Esophagus mucosa (tissue), 1 donor: ENCODE measurements around the gene RREB1. TPM values are rescaled to one million over a fixed set of nuclear protein-coding genes. Genes with fewer than 3 reads are reported as not detected.

Source experiments
- ATAC-seq: fragments of 200-7000 bp; cut with Tn5 transposase; one replicate; pipeline ENCODE4 v1.9.1; 2020
- total RNA-seq: library from RNA; stranded (reverse); gene quantifications from one replicate; pipeline ENCODE4 v1.2.4, GENCODE V29; 2023
- donor health status: DM: yes; HTN: yes; CAD: no.

RREB1 gene
- total RNA-seq, 1 donor from 2014 or later, result 75.8 TPM

DNA sequence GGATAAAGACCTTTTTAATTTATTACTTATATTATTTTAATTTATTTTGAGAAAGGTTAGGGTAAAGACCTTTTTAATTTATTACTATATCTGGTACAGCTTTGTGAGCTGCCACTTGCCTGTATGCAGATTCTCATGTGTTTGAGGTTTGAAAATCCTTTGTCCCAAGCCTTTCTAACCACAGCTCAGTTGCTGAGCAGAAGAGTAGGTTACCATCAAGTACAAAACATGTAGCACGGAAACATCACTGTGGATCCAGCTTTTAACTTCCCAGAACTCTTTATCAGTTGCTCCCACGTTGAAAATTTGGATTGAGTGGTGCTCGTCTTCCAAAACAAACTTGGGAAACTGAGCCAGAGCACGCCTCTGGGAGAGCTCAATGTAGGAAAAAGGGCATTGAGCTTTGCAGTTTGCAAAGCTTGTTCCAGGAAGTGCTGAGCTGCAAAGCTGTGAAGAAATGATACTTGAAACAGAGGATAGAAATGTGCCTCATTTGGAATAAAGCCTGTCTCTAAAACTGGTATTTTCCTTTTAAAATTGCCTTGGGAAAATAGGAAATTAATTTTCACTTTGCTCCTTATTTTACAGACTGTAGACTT lies 89.0 kb downstream of the RREB1 start:
- no peak for ATAC-seq

DNA sequence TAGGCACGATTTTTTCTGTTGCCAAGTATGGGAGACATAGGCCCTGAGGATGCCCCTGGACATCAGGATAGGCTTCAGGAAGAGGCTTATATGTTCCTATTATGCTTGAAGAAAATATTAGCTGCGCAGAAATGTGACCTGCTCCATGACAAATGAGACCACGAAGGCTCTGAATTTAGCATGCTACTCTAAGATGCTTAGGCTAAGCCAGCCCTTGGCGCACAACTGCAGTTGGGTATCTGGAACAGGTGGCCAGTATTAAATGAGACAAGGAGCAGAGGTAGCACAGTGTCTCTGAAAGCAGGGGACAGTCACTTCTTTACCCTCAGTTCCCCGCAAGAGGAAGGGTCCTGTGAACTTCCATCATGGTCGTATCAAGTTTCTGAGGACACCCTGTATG lies 90.0 kb downstream of the RREB1 start:
- no peak for ATAC-seq

DNA sequence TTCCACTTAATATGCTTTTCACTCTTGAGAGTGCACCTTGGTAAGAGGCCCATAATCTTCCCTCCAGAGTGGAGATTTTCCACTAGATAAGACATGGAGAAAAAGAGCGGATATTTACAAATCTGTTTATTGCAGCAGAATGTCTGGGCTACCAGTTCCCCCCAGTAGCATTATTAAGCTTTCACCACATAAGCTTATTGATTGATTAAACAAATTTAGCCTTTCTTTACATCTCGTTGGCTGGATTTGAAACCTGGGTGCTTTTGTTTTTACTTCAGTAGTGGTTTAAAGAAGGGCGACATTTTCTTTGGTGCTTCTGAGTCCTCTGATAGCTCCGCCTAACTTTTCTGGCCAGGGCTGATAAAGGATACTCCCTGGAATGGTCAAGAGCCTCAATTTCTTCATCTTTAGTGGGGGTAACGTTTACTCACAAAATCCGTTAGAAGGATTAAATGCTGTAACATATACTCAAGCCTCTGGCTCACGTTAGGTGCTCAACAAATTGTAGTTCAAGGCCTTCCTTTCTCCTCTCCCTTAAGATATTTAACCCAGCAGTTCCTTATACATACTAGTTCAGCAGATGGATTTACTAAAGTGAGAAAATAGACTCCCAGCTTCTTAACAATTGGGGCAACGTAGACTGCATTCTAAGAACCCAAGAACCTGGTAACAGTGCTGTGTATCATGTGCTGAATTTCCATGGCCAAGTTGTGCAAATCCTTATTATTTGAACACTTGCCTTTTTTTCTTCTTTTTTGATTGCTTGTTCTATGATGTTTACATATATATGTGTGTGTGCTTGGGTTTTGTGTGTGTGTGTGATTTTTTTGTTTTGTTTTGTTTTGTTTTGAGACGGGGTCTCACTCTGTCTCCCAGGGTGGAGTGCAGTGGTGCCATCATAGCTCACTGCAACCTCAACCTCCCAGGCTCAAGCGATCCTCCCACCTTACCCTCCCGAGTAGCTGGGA lies 91.4 kb downstream of the RREB1 start:
- ATAC-seq, result no peak

DNA sequence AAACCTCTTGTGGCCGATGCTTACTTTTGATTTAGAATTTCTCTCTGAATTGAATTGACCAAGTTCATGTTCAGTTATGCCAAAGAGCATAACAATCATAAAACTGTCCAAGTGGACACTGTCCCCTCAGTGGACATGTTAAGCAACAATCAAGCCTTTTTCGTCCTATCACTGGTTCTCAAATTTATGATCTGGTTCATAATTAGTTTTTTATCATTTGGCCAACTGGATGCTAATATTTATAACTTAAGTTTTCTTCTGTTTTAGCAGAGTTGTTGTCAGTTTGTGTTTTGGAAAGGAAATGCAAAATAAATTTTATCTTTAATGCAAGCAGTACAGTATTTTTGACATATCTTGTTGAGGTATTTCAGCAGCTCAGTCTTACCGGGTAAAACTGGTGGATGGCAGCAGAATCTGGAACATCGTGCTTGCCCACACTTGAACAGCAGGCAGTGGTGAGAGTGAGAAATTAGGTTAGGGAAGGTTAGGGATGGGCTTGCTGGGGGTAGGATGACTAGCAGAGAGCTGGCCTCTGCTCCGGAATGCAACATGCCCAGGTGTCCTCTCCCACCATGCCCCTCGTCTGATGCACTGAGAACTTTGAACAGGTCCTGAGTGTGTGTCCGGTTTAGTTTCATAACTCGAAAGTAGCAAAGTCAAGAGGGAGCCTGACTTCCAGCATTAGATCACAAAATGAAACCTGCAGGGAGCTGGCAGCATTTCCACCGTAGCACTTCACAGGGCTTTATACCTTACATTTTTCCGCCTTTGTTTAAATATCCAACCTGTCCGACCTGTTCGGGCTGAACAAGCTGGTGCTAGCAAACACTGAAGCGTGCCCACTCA lies 93.1 kb downstream of the RREB1 start:
- ATAC-seq, result peak; percentile 78

DNA sequence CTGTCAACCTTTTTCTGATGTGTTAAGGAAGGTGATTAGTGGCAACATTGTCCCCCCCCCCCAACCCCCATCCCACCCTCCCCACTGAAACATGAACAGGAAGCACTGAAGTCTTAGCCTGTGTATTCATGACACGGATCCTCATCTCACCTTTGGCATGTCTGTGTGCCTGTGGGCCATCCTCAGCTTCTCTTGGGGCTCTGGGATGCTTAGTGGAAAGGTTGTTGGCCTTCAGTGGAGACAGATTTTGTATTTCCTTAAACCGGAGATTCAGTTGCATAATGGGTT lies 93.6 kb downstream of the RREB1 start:
- ATAC-seq, result peak; percentile 39

DNA sequence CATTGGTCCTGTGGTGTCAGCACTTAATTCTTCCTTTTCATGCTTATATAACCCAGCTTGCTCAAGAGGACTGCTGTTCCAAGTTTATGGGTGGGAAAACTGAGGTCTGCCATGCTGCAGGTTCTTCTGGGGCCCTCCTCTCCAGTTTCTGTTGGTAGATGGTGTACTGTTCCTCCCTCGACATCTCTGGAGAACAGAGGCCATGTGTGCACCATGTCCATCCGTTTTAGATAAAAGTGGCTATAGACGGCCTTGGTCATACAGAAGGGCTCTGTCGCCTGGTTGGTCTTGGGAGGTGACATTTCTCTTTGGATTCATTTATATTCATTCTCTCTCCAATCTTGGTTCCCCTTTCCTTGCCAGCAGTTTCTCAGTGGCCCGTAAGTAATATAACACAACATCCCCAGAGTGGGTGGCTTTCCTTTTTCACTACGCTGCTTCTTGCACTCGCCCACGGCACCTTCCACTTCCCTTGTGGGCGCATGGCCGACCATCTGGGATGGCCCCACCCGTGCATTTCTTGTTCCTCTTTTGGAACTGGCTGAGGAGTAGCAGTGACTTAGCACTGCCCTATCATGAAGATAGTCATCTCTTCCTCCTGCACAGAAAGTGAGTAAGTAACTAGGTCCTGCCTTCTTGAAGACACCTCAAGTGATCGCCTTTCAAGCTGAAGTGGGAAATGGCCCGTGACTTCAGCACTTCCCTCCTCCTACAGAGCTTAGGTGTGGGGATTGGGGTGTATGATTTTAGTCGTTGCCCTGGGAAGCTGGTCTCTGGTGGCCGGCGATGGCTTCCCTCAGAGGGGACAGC lies 94.2 kb downstream of the RREB1 start:
- peak; percentile 35 for ATAC-seq

DNA sequence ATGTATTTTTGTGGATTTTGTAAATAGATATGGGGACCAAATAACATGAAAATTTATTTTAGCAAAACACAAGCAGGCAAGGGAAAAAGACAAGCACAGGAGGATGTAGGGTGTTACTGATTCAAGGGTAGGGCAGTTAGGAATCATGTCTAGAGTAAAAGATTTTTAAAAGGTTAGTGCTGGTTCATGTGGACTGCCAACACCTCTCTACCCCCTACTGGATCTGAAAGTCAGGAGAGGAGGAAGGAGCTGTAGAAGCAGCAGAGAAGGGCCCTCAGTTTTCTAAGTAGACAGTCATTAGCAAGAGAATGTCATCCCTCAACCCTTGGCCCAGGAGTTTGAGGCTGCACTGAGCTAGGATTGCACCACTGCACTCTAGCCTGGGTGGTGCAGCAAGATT lies 95.2 kb downstream of the RREB1 start:
- ATAC-seq, result peak; percentile 2

DNA sequence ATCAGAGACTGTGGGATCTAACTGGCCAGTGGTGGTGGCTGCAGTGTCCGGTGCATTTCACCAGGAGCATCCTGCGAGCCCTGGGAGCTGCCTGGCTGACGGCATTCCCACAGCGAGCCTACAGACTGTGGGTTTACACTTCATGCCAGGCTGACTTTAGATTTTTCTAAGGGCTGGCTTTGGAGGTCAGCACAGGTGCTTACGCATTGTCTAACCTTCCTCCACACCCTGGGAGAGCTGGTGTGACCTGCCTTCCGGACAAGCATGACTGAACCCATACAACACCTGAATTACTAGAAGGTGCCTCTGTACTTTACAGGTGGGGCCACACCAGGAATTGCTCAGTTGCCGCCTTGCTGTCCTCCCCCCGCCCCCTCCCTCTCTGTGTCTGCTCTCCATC lies 96.2 kb downstream of the RREB1 start:
- ATAC-seq, result peak; percentile 89

DNA sequence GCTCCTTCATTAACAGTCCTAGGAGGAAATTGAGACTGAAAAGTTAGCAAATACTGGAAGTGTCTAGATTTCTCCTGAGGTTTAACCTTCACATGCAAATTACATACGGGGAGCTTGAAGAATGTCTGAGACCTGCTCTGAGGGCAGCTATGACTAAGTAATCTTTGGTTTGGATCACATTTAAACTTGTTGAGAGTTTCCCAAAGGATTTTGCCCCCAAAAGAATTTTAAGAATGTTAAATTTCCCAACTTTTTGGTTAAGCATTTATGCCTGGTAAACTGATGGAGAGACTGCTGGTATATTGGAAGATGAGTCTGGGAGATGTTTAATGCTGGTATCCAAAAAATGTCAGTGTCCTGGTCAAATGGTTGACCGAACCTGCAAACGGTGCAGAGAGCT lies 97.0 kb downstream of the RREB1 start:
- no peak for ATAC-seq

DNA sequence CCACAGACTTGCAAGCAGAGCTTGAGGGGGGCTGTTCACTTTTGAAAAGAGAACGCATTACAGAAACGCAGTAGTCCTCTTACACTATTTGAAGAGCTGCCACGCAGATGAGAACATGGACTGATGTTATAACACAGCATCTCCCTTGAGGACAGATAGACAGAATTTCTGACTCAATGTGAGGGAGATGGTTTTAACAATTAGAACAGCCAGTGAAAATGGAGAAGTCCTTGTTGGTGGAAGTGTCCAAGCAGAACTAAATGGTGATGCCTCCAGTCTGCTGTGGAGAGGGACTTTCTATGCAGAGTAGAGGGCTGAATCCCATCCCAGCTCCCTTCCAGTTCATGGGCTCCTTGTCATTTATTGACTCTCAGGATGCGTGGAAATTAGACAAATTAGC lies 100.0 kb downstream of the RREB1 start:
- ATAC-seq, result no peak

DNA sequence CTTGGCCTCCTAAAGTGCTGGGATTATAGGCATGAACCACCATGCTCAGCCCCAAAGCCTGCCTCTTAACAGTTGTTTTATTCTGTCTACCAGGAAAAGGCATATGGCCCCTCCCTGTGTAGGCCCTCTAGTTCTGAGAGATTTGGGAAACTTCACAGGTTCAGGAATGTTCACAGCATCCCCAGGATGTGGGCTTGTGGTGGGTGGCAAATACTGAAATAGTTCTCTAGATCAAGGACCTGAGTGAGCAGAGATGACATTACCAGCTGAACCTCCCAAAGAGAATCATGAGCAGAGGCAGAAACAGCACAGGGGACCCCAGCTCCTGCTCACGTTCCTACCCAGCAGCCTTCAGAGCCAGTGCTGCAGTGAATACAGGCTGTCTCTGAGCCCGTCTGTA lies 105.7 kb downstream of the RREB1 start:
- no peak for ATAC-seq

DNA sequence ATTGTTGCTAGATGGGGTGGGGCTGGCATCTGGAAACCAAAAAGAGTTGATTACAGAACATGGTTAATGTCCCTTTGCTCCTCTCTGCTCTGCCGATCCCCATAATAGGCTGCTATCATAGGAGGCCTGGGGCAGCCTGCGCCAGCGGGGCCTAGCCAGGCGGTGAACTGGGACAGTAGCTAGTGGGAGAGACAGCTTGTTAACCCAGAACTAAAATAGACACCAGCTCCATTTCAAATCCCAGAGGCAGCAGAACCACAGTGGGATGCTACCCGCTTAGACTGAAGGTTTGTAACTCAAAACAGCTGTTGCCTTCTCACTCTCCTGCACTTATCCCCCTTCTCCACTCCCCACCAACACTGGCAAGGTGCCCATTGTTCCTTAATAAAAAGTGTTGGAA lies 106.7 kb downstream of the RREB1 start:
- no peak for ATAC-seq

DNA sequence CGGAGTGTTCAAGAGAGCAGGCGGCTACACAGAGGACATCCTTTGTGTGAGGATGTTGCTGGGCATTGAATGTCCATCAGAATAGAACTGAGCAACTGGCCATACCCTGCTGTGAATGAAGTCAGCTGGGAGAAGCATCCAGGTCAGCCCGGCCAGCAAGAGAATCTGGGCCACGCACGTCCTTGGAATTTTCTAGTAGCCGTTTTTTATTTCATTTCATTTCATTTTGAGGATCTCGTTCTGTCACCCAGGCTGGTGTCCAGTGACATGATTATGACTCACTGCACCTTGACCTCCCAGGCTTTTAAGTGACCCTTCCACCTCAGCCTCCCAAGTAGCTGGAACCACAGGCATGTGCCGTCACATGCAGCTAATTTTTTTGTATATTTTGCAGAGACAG lies 107.4 kb downstream of the RREB1 start:
- no peak for ATAC-seq

DNA sequence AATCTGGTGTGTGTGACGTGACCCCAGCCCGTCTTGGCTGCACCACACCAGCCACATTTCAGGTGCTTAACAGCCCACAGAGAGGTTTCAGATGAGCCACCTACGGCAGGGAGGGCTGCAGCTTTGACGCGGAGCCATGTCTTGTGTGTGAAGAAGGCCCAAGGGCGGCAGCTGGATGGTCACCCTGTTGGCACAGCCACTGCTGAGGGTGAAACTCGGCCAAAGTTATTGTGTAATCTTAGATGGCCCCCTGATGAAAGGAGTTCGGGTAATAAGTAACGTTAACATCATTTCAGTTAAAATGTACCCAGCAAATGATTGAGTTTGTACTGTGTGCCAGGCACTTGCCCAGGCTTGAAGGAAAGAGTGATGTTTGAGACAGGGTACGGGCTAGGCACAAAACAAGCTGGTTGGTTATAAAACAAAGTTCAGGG lies 108.1 kb downstream of the RREB1 start:
- ATAC-seq, result no peak

DNA sequence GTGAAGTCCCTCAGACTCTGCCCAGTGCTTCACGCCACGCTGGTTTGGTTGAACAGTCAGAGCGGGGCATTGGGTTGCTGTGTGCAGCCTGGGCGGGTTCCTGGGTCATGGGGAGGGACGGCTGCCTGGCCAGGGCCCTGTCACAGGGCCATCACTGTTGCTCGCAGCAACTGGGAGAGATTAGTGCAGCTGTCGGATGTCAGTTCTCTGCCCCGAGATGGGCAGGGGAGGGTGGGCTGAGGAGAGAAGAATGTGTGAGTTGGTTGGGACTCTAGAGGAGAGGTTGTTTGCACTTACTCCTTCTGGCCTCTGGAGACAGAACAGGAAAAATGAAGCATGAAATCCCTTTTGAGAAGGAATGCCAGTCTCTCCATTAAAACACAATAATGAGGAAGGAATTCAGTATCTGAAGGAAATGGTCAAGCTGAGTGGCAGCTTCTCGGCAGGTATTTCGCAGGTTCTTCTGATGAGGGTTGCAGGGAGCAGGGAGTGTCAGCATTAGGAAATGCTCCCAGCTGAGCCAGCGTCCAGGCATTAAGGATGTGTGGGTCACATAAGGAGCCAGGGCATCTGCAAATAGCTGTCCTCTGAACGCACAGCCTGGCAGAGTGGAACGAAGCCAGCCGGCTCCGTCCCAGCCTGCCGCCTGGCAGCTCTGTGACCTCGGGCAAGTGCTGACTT lies 109.3 kb downstream of the RREB1 start:
- ATAC-seq, result peak; percentile 81

DNA sequence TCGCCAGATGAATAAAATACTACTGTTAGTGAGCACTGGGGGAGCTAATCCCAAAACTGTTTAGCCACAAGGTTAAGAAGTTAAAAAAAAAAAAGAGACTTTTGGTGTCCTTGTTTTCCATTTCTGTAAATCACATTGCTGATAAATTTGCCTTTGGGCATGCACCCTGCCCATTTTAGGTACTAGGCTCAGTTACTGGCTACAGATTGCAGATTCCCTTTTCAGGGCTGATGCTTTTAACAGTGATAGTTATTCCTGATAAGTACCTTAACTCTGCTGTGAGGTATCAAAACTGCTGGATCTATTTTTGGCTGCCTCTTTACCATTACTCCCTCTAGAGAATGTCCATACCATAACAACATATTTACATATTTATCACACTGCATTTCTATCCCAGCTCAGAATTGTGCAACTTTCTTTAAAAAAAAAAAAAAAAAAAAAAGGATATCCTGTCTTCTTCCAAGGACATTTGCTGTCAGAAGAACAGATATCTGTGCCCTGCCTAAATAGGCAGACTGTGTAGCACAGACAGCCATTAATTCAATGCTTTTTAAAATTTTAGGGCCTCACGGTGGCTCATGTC lies 110.7 kb downstream of the RREB1 start:
- no peak for ATAC-seq

DNA sequence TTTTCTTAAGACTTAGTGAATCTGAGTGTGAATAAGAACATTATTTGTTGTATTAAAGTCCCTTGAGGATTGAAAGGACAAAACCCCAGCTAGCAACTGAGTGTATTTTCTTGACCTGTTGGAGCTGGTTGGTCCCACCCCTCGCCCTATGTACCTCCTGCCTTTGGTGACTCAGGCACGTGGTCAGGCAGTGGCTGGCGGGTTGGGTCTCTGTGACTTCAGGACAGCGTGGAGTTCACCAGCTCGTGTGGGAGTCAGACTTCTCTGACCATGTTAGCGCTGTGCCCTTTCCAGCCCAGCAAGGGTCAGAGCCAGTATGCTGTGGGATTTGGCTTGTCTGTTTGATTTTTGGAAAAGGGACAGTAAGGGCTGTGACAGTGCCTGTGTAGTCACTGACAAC lies 111.5 kb downstream of the RREB1 start:
- peak; percentile 52 for ATAC-seq

DNA sequence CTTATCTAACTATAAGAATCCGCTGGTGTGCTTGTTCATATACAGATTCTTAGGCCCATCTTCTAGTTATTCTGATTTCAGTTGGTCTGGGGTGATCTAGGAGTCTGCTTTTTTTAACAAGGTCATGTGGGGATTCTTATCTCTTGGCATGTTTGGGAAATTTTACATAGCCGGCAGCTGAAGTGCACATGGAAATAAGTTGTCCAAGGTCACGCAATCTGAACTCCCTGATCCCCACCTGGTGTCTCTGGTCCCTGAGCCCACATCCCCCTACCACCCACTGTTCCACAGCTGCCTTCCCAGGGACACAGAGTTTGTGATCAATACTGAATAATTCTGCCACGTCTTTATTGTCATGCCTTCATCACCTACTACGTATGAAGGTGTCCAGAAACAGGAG lies 114.4 kb downstream of the RREB1 start:
- ATAC-seq, result no peak

DNA sequence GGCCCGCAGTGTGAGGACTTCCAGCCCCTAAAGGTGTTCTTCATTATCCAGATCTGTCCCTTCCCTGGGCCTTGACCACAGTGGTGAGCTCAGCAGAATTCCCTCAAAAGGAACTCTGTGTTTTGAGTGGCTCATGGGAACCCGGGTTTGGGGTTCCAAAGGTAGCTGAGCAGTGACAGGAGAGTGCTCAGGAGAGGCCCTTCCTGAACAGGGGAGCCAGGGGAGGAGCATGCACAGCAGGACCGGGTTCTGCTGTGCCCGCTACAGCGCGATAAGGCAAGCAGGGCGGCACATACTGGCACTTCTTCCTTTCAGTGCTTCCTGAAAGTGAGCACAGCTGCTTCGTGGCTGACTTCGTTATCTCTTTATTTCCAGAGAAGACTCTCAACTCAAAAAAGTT lies 117.0 kb downstream of the RREB1 start:
- ATAC-seq, result no peak

DNA sequence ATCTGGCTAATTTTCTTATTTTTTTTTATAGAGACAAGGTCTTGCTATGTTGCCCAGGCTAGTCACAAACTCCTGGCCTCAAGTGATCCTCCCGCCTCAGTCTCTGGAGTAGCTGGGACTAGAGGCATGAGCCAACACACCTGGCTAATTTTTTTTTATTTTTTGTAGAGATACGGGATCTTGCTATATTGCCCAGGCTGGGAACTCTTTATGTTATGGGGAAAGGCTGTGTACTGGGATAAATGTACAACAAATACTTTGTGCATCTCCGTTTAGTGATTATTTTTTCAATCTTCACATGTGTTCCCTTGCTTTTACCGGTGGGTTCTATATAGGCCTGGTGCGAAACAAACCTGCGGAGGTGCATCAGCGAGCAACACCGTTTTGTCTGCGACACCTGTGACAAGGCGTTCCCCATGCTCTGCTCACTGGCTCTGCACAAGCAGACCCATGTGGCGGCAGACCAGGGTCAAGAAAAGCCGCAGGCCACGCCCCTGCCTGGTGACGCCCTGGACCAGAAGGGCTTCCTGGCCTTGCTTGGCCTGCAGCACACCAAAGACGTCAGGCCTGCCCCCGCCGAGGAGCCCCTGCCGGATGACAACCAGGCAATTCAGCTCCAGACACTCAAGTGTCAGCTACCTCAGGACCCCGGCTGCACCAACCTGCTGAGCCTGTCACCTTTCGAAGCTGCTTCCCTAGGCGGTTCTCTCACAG lies 121.1 kb downstream of the RREB1 start:
- ATAC-seq, result no peak
